GM18526 (cell line): ENCODE measurements around the gene AIP.

ENCODE experiments used
- POLR2A ChIP-seq: IDR thresholded peaks from 3 replicates; pipeline ENCODE4 v1.6.1; 2011; ENCODE audit not compliant: insufficient read length; ENCODE audit errors: extremely low read depth

AIP gene

GRCh38 chr11:67482827-67483798 is at the start of gene AIP:
Gene AIP, plus strand, starts transcription at chr11:67483026. Its CDS starts 133 bp downstream, at chr11:67483159.
- peak; percentile 81 for TF ChIP-seq POLR2A

- peak; percentile 23 for TF ChIP-seq POLR2A
Observed at GRCh38 chr11:67433536-67434394, 49.1 kb upstream of the AIP start.

- TF ChIP-seq POLR2A: peak; percentile 51
Observed at GRCh38 chr11:67434395-67434881, 48.4 kb upstream of the AIP start.

GRCh38 chr11:67435031-67435726 is 47.6 kb upstream of the AIP start:
- TF ChIP-seq POLR2A: no peak

- no peak for TF ChIP-seq POLR2A
Observed at GRCh38 chr11:67435727-67436458, 46.9 kb upstream of the AIP start.

- peak; percentile 55 for TF ChIP-seq POLR2A
Observed at GRCh38 chr11:67436459-67437081, 46.3 kb upstream of the AIP start.

GRCh38 chr11:67437082-67437808 is 45.6 kb upstream of the AIP start, which contains the start of gene PTPRCAP:
Gene PTPRCAP, minus strand, starts transcription at chr11:67437682. Its CDS starts 63 bp downstream, at chr11:67437619.
- peak; percentile 95 for TF ChIP-seq POLR2A

- no peak for TF ChIP-seq POLR2A
Observed at GRCh38 chr11:67437809-67438157, 45.0 kb upstream of the AIP start.

- TF ChIP-seq POLR2A: no peak
Observed at GRCh38 chr11:67438158-67438902, 44.5 kb upstream of the AIP start.

GRCh38 chr11:67439321-67440228 is 43.3 kb upstream of the AIP start:
- TF ChIP-seq POLR2A: peak; percentile 12
